Limb (tissue), 2 donors: ENCODE results near the gene ZNF207.
"Not testable (repeated sequence)": the region's sequence is repeated elsewhere in the genome, so short reads cannot be mapped to it uniquely, and the experiment has no call there.

Experiments used
- DNase-seq, 2 donors: peaks; one replicate each; pipeline ENCODE4 v3.0.0-alpha.2; 2016; ENCODE audit errors: extremely low spot score in 2 of 2

ZNF207 gene

DNA sequence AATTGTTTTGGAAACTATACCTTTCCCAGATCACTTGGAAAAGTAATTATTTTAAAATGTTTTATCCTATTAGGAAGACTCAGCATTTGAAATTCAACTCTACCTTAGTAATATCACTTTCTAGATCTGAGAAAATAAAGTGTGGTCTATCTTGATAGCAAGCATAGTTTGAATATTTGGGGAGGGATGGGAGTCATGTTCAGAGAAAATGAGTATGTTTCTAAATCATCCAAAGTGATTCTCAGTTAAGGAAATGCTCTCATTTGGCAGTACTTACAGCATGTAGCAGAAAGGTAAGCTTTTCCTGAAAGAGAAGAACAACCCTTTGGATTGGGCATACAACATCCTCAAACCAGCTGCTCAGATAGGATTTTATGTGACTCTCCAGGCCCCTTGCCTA lies 14.9 kb upstream of the ZNF207 start:
- no peak for DNase-seq

DNA sequence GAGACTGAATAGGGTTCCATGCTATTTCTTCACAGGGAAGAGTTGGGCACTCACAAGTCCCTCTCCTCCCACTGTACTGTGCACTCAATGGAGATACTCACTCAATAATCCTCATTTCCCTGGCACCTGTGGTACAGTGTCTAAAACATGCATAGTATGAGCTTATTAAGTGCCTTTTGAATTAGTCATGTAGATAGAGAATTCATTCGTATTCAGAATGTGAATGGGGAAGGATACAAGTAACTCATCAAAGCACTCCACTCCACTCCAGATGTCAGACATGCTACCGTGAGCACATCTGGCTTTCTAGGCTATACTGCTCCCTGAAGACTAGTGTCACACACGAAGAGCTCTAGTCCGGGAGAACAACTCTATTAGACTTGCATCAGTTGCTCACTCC lies 14.3 kb upstream of the ZNF207 start:
- no peak for DNase-seq

DNA sequence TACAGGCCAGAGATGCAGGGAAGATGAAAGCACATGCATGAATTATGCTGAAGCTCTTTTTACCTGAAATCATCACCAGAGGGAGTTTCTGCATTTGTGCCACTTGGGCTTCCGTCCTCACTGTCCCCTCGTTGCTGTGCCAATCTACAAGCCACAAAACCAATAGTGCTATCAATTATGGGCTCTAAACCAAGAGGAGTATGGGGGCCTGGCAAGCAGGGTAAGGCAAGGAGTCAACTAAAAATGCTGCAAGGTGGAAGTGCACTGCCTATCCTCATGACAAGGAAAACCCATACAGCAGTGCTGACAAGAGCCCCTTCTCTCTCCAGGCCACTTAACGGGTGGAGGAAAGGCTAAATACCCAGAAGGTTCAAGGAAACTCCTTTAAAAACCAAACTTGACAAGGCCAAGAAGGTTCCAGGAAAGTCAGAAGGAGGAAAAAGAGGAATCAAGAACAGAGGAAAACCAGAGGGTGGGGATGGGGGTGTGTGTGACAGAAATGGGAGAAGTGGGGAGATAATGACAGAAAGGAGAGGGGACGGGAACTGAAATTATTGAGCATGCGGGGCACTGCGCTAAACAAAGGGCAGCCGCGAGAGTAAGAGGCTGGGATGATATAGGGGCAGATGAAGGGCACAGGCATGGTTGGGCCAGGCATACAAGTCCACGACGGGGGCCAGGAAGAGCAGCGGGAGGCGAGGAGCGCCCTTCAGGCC lies 8.7 kb upstream of the ZNF207 start:
- no peak for DNase-seq

DNA sequence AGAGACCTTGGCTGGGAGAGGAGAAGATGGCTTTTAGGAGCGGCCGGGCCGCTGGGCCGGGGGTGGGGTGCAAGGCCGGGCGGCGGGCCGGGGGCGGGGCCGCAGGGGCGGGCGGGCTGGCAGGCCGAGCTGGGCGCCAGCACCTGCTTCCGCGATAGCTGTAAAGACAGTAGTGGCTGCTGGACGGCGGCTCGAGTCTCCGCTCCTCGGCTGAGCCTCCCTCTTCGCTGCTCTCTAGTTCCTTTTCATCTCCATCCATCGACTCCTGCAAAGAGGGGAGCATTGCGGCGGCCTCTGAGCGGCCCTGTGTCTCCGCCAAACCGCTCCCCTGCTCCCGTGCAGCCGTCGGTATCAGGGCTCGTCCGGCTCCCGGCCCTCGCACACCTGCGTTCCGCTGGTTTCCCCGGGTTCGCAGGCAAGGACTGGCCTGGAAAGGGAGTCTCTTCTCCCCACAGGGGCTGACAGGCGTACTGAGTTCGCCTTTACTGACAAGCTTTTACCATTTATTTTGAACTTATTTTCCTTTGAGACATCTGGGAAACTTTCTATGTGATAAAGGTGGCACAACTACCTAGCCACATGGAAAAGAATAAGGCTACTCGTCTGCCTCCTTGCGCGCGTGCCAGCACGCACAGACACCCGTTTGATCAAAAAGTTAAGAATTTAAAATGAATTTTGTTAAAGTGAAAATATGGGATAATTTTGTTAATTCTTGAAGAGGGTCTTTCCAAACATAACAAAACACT lies 7.9 kb upstream of the ZNF207 start, which contains the start of gene C17orf75:
Gene C17orf75, minus strand, starts transcription at position 317 of the 746 bp plus-strand sequence. Its CDS starts 34 bp downstream, at position 283.
- DNase-seq = peak; percentile 70 to 87

DNA sequence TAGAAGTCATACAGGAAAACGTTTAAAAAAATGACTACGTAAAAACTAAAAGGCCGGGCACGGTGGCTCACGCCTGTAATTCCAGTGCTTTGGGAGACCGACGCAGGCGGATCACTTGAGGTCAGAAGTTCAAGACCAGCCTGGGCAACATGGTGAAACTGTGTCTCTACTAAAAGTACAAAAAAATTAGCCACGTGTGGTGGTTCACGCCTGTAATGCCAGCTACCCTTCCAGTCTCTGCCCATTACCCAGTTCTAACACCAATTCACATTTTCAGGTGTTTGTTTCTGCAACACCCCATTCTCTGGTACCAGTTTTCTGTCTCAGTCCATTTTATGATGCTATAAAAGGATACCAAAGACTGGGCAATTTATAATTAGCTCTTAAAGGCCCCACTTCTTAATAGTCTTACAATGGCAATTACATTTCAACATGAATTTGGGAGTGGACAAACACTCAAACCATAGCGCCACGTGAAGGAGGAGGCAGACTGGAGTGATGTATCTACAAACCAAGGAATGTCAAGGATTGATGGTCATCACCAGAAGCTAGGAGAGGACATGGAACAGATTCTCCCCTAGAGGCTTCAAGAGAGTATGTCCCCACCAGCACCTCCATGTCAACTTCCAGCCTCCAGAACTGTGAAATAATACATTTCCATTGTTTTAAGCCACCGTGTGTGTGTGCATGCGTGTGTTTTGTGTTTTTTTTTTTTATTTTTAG lies 7.2 kb upstream of the ZNF207 start:
- no peak for DNase-seq

DNA sequence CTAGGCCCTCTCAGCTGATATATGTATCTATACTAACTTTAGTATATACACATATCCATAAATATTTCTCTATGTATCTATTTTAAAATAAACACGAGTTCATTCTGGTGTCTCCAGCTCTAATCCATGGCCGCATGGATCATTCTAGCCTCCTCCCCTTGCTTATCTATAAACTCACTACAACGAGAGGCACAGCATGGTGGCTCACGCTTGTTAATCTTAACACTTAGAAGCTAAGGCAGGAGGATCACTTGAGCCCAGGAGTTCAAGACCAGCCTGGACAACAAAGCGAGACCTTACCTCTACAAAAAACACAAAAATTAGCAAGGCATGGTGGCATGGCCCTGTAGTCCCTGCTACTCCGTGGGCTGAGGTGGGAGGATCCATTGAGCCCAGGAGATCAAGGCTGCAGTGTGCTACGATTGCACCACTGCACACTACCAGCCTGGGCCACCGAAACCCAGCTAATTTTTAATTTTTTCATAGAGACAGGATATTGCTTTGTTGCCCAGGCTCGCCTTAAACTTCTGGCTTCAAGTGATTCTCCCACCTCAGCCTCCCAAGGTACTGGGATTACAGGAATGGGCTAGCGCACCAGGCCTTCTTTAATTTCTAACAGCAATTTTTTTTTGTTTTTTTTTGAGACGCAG lies 3.9 kb upstream of the ZNF207 start:
- DNase-seq = no peak

DNA sequence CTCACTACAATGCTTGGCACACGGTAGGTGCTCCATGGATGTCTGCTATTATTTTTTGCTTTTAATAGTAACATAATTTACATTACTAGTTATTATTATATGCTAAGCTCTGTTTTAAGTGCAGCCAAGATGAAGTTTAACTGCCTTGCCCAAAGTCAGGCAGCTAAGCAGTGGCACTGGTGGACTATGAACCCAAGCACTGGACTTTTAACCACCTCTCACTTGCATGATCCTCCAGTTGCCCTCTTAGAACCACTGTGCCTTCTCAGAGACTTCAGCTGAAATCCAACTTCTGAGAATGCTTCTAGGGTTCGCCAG lies 1.5 kb upstream of the ZNF207 start:
- DNase-seq = no peak

DNA sequence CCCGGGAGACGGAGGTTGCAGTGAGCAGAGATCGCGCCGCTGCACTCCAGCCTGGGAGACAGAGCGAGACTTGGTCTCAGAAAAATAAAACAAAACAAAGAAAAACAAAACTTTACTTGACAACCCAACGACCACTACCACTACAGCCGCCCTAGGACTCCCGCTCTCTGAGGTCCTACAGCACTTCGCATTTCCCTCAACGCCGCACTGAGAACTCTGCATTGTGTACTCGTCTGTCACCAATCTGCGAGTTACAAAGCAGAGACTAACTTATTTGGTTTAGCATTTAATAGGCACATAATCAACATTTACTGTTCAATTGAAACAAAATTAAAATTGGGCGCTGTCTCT lies 479 bp upstream of the ZNF207 start:
- peak in 1 of 2 donors; percentile 61 for DNase-seq

DNA sequence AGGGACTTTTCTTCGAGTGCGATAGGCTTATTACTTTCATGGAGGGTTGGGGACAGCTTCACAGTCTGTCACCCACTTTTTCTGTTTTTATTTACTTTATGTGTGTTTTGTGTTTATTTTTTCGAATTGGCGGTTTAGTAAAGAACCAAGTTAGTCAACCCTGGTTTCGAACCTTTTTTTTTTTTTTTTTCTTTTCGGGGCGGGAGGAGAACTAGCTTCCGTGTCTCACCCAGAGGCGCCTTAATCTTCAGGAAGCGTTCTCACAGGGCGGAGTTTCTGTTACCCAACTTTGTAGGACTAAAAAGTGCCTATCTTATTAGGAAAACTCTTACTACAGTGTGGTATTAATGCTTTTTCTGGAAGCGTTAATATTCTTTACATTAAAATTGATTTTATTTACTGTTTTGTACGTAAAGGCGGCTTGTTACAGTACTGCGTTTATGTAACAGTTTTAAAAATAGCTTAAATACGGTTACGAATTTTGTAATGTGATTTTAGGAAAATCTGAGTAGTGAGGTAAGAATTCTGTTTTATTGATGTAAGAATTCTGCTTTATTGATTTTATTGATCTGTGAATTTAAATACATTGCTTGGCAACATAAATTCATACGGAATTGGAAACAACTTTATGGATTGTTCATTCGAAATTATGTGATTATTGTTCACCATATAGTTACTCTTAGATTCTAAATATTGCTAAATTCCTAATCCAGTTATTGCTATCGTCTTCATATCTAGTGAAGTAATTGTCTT lies 885 bp downstream of the ZNF207 start:
- peak; percentile 41 to 43 for DNase-seq

DNA sequence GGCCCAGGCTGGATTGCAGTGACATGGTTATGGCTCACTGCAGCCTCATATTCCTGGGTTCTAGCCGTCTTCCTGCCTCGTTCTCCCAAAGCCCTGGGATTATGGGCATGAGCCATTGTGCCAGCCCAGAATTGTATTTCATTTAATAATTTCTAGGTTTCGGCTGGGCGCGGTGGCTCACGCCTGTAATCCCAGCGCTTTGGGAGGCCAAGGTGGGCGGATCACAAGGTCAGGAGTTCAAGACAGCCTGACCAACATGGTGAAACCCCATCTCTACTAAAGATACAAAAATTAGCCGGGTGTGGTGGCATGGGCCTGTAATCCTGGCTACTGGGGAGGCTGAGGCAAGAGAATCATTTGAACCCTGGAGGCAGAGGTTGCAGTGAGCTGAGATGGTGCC lies 2.8 kb downstream of the ZNF207 start:
- not testable (repeated sequence) for DNase-seq

DNA sequence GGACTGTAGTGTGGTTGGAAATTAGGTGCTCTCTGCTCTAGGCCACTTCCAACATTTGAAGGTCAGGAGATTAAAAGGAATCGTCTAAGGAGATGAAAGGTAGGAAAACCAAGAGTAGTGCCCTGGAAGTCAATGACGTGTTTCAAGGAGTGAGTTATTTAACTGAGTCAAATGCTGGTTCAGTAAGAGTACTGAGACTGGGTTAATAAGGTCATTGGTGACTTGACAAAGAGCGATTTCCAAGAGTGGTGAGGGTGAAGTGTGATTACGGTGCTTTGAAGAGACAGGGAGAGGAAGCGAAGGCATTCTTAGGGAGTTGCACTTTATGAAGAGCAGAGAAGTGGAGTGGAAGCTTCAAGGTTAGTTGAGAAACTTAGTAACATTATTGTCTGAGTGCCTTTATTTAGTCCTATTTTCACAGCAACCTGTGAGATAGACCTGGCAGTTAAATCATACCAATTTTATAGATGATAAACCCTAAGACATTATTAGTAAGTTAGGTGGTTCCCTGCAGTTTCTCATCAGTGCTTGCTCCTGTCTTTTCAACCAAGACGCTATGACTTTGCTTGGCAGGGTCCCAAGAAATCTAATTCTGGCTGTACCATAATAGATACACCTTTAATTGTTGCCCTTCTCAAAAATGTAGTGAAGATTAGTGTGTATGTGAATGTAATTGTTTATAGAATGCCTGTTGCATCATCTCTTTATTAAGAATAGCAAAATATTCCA lies 5.9 kb downstream of the ZNF207 start:
- no peak for DNase-seq

DNA sequence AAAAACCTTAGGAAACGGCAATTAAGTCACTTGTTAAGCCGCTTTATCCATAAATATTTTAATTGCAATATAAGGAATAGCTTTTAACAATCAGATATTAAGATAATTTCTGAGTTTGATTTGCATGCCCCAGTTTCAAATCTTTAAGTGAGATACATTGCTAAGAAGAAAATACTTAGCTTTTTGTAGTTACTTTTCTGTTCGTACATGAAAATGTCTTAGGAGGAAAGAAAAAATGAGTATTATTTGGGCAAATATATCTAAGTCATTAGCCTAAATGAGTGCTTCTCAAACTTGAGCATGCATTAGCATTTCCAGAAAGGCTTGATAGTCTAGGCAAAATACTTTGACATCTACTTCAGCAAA lies 6.4 kb downstream of the ZNF207 start:
- DNase-seq = no peak

DNA sequence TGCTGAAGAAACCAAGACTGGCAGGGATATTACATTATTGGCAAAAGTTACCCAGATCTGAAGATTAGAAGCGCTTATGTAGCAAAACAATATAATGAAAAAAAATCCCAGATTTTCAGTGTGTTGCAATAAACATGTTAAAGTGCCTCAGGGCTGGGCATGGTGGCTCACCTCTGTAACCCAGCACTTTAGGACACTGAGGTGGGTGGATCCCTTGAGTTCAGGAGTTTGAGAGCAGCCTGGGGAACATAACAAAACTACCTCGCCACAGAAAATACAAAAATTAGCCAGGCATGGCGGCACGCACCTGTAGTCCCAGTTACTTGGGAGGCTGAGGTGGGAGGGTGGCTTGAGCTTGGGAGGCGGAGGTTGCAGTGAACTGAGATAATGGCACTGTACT lies 6.8 kb downstream of the ZNF207 start:
- no peak for DNase-seq

DNA sequence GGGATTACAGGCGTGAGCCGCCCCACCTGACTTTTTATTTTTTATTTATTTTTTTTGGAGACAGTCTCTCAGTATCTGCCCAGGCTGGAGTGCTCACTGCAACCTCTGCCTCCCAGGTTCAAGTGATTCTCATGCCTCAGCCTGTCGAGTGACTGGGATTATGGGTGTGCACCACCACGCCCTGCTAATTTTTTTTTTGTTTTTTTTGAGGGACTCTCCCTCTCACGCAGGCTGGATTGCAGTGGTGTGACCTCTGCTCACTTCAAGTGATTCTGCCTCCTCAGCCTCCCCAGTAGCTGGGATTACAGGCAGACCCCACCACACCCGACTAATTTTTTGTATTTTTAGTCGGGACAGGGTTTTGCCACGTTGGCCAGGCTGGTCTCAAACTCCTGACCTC lies 7.7 kb downstream of the ZNF207 start:
- no peak for DNase-seq

DNA sequence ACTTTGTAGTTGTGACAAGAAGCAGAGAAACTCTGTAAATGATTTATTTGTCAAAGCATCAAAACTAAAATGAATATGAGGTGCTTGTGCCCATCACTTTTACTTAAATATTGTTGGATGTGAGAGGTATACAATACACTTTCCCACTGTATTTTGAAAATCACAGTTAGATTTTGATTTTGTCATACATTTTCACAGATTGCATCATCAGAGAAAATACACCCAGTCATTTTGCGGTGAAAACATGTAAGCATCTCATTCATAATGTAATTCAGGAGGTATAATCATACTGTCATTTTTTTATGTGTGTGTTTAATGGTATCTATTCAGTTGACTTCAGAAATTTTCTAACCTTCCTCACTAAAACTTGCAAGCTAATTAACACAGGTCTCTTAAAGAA lies 11.3 kb downstream of the ZNF207 start:
- no peak for DNase-seq

DNA sequence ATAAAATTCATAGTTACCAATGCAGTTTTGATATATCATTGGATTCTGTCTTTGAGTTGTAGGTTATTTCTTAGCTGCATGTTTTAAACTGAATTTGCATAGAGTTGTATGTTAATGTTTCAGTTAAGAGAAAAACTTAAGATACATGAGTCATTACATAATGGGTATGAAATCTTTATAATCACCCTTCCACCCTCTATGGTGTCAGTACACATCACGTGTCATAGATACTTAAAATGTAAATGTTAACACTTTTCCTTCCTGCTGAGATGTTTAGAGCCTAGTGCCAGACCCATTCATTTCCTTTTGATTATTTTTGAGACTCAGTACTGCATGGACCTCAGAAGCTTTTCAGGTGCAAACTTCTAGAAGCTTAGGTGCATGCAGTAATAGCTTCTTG lies 20.5 kb downstream of the ZNF207 start:
- no peak for DNase-seq

DNA sequence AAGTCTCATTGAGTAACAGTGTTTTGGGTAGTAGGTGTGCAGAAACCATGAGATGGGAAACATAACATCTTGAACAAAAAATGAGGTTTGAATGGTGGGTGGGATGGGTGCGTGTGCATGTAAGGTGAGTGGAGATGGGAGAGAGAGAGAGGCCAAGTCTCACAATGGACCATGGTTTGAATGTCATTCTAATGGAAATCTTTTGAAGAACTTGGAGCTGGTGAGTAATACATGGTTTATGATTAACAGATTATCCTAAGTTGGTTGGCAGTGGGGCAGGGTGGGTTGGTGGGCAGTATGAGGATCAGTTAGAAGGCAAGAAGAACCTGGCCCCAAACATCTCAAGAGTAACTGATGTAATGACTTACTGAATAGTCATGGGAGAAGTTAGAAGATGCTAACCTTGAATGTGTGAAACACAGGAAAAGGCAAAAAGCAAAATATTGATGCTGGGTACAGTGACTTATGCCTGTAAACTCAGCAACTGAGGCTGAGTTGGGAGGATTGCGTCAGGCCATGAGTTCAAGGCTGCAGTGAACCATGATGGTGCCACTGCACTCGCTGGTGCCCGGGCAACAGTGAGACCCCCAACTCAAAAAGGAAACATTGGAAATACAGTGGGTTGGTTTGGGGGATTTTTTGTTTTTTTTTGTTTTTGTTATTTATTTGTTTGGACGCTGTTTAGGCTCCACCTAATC lies 32.7 kb downstream of the ZNF207 start:
- DNase-seq = no peak

DNA sequence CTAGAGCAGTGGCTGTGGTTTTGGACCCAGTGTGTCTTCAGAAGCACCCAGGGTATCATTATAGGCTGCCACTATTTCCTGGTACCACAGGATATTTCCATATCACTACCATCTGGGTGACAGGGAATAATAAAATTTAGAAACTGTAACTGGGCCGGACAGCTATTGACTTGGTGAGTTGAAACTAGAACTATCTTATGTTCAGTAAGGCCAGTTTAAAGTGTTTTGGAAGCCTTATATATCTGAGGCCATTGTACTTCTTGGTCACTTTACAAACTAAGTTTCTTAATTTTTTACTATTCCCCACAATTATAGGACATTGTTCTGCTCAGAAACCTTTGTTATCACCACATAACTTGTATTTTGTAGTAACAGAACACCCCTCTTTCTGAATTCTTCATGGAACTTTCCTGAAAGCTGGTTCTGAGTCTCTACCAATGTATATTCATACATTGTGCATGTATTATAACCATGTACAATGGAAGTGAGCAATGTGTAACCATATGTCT lies 34.0 kb downstream of the ZNF207 start:
- DNase-seq = no peak

DNA sequence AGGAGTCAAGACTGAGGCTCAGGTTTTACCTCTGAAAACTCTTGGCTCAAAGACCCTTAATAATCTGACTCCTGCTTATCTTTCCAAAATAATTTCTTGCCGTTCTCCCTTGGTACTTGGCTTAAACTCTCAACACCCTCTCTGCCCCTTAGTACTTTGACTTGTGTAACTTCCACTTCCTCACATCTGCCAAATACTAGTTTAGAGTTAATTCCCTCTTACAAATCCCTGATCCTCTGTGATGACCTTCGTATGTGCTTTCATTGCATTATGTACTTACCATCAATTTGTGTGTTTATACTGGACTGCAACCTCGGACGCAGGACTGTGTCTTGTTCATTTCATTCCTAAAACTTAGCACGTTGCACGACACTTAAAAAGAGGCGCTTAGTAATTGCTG lies 35.2 kb downstream of the ZNF207 start:
- DNase-seq = no peak

DNA sequence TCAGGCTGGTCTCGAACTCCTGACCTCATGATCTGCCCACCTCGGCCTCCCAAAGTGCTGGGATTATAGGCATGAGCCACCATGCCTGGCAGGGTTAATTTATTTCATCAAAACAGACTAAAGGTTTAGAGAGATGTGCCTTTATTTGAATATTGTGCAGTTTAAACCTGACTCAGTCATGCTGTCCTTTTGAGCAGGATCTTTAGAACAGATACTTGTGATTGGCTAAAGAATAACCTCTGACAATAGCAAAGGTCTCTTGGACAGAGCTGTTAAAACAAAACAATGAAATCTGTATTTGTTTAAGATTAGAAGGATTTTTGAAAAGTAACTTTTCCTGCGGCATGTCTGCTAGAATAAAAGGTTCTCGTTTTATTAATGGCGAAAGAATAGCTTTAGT lies 36.0 kb downstream of the ZNF207 start:
- no peak for DNase-seq
